ENCODE data around the gene PYROXD2.

Gene PYROXD2

DNA sequence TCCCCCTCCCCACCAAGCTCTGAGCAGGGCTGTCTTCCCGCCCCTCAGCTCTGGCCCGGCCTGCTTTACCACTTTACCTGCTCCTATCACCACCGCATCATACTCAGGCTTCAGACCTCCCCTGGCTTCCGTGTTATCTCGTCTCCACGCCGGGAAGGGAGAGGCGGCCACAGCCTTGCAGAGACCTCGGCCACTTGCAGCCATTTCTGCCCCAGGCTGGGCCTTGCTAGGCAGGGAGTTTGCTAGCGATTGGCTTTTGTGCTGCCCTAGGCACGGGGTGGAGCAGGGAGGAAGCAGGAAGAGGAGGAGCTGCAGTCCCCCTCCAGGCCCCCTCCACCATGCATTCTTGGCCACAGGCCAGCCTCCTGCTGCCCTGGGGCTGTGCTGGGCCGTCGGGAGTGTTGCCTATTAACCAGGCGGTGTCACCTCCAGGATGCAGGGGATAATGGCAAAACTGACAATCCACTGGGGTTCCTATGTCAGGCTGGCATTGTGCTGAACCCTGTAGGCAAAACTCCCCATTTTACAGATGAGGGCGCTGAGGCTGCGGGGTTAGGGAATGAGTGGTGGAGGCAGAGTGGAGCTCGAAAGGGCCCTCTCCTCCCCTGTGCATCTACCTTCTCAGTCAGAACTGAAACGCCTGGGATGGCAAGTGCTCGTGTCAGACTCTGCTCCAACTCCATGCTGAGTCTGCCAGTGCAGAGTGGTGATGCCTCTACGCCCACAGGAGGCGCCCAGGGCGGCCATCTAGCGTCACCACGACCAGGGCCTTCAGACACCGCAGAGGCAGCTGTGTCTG, at the start of gene PYROXD2:
Gene PYROXD2 (minus strand): TSS at position 251 of the 799 bp plus-strand sequence. CDS start 47 bp downstream, at position 204.
- no peaks in the 10 kb centered on the region for H3K27me3 Mint-ChIP-seq
- no peaks in the 10 kb centered on the region for H3K9me3 Mint-ChIP-seq
- ATAC-seq (ENCODE audit: low read depth) (no peak), DNase-seq (ENCODE audit: low spot score in 2 of 2) (no peak)
- peaks cover 15% of the 10 kb centered on the region for H3K36me3 Mint-ChIP-seq
- H3K27ac Mint-ChIP-seq = no peak within 1 kb of the TSS
- H3K4me1 Mint-ChIP-seq = peaks cover 3% of the 10 kb centered on the region
- H3K4me3 Mint-ChIP-seq = peak within 1 kb of the TSS; percentile 41

DNA sequence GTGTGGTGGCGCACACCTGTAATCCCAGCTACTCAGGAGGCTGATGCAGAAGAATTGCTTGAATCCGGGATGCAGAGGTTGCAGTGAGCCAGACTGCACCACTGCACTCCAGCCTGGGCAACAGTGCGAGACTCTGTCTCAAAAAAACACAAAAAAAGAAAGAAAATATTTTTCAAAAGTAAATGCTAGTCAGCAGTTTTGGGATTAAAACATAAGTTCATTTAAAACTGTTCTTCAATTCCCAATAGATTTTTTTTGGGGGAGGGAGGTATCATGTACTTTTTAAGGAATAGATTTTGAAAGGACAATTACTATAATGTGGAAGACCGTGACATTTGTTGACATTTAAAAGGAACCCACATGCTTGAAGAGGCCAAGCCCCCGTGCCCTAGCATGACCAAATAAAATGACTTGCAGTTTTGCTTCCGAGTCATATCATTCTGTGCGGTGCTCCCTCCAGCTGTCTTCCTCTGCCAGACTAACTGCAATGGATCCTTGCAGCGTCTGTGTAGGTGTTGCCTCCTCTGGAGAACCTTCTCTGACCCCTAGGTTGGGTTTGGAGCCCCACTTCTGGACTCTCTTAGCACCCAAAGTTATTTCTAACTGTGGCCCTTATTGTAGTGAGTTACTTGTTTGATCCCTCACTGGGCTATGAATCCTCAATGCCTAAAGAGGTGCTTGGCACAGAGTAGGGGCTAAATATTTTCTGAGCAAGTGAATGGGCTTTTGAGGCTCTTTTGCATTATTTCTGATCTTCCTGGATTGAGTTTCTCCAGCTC, 49.2 kb upstream of the PYROXD2 start:
- Mint-ChIP-seq H3K4me3 (no peak overlapping the region), H3K9me3 (no peaks in the 10 kb centered on the region), H3K4me1 (peaks cover 5% of the 10 kb centered on the region), H3K36me3 (no peaks in the 10 kb centered on the region), H3K27me3 (peaks cover 8% of the 10 kb centered on the region), H3K27ac (no peak overlapping the region)
- ATAC-seq (ENCODE audit: low read depth) = no peak
- DNase-seq (ENCODE audit: low spot score in 2 of 2) = no peak

DNA sequence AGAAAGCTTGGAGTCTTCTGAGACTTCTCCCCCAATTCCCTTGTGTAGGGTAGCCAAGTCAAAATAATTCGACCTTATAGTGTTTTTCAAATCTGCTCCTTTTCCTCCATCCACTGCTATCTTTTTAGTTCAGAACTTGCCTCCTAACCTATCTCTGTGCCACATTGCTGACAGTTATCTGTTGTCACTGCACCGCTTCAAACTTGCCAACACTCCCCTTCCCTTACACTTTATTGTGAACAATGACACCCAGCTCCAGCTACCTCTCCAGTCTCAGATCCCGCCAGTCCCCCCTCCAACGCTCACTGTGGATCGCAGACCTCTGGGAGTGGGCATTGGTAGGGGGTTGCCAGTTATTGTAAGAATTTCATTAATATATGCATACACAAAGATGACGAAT, 48.0 kb upstream of the PYROXD2 start:
- DNase-seq (ENCODE audit: low spot score in 2 of 2) = no peak
- Mint-ChIP-seq H3K4me3 (no peak overlapping the region), H3K4me1 (peaks cover 2% of the 10 kb centered on the region), H3K36me3 (no peaks in the 10 kb centered on the region), H3K27ac (no peak overlapping the region), H3K9me3 (no peaks in the 10 kb centered on the region), H3K27me3 (peaks cover 16% of the 10 kb centered on the region)
- no peak for ATAC-seq (ENCODE audit: low read depth)

DNA sequence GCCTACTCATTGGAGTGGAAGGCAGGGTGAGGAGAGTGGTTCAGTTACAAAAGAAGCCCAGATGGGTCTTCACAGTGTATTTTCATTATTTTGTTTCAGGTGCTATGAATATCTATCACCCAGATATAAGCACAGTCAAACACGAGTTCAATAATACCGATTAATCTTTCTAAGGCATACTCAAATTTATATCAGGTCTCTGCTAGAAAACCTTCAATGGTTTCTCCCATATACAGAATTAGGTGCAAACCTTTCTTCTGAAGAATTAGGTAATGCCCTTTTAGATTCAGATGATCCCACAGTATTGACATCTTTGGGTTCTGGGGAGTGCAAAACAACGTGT, 46.5 kb upstream of the PYROXD2 start:
- Mint-ChIP-seq H3K36me3 (no peaks in the 10 kb centered on the region), H3K4me3 (no peak overlapping the region), H3K4me1 (no peaks in the 10 kb centered on the region), H3K27me3 (peaks cover 19% of the 10 kb centered on the region), H3K9me3 (no peaks in the 10 kb centered on the region), H3K27ac (no peak overlapping the region)
- DNase-seq (ENCODE audit: low spot score in 2 of 2) (no peak), ATAC-seq (ENCODE audit: low read depth) (no peak)

DNA sequence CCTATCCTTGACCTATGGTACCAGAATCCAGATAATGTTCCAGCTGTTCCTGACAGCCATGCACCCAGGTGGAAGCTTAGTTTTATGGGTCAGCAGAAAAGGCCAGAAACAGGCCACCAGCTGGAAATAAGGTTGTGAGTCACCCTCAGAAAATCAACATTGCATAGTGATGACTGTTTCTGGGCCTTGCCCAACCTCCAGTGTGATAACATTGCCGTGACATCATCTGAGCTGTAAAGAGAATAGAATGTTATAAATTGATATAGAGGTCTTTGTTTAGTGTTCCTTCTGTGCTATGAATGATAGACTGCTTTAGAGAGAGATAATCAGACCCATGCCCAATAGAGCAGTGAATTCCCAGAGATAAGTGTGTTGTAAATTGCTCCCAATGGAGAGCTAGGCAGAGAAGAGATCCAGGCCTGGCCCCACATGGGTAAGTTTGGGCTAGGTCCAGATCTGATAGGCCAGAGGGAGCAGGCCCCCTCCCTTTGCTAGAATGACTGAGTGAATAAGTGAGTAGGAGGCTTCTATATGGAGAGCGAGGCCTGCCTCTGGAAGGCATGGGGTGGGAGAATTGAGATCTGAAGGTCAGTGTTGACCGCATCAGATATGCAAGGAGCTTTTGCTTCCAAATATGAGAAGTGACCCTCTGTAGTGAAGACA, 46.0 kb upstream of the PYROXD2 start:
- DNase-seq (ENCODE audit: low spot score in 2 of 2) = no peak
- H3K4me1 Mint-ChIP-seq = no peaks in the 10 kb centered on the region
- no peaks in the 10 kb centered on the region for H3K9me3 Mint-ChIP-seq
- H3K4me3 Mint-ChIP-seq = no peak overlapping the region
- H3K36me3 Mint-ChIP-seq = no peaks in the 10 kb centered on the region
- H3K27ac Mint-ChIP-seq = no peak overlapping the region
- ATAC-seq (ENCODE audit: low read depth) = no peak
- H3K27me3 Mint-ChIP-seq = peaks cover 19% of the 10 kb centered on the region

DNA sequence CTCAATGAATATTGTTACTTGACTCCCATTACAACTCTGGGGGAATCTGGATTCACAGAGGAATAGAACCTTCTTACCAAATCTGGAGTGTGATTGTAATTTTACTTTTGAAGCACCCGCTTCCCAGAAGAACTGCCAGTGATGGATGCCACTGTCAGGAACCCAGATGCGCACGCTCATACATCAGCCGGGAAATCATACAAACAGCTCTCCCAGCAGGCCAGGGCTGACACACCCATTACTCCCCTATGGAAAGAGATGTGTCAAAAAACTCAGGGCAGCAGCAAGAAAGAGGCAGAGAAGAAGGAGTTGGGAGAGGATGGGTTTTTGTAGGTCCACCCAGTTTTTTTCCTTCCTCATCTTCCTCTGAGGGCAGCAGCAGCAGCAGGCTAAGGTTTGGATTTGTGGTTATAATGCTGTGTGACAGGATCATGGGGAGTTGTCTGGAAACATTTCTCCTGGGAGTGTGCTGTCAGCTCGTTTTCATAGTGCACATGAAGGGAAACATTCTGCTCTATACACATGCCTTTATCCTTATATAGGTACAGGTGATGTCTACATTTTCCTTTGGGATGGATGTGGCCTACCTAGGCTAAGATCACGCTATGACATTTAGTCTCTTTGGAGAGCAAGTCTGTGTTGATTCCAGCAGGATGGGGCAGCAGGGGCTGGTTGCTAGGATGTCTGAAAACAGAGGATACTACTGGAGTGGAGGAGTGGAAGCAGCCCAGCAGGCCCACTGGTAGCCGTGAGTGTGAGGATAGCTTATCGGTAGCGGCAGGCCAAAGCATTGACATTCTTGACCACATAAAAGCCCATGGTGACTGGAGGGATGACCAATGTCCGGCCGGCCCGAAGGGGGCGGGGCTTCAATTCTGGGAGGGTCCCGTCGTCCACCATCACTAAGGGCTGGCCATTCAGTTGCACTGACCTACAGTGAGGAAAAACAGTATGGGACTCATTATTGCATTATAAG, 44.1 kb upstream of the PYROXD2 start:
- no peaks in the 10 kb centered on the region for H3K36me3 Mint-ChIP-seq
- peaks cover 15% of the 10 kb centered on the region for H3K27me3 Mint-ChIP-seq
- H3K4me3 Mint-ChIP-seq = no peak overlapping the region
- no peak for ATAC-seq (ENCODE audit: low read depth)
- H3K27ac Mint-ChIP-seq = no peak overlapping the region
- no peak for DNase-seq (ENCODE audit: low spot score in 2 of 2)
- no peaks in the 10 kb centered on the region for H3K9me3 Mint-ChIP-seq
- H3K4me1 Mint-ChIP-seq = no peaks in the 10 kb centered on the region

DNA sequence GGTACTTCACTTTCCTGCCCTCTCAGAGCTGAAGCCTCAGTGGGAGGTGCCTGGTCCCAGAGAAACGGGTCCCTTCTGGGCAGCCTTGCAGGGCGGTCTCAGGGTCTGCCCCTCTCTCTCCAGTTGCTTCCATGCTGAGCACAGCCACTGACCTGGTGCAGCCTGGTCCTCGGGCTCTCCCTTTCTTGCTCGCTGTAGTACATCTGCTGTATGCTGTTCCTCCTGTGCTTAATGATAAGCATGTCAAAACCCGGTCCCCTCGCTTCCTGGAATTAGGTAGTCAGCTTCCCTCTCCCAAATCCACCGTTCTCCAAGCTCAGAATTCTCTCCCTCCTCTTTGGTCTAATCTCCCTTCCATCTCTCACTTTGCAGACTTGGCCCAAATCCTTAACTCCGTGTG, 42.7 kb upstream of the PYROXD2 start:
- no peaks in the 10 kb centered on the region for H3K4me1 Mint-ChIP-seq
- DNase-seq (ENCODE audit: low spot score in 2 of 2) = no peak
- no peak overlapping the region for H3K27ac Mint-ChIP-seq
- H3K36me3 Mint-ChIP-seq = no peaks in the 10 kb centered on the region
- no peak overlapping the region for H3K4me3 Mint-ChIP-seq
- H3K27me3 Mint-ChIP-seq = peaks cover 15% of the 10 kb centered on the region
- no peak for ATAC-seq (ENCODE audit: low read depth)
- H3K9me3 Mint-ChIP-seq = no peaks in the 10 kb centered on the region

DNA sequence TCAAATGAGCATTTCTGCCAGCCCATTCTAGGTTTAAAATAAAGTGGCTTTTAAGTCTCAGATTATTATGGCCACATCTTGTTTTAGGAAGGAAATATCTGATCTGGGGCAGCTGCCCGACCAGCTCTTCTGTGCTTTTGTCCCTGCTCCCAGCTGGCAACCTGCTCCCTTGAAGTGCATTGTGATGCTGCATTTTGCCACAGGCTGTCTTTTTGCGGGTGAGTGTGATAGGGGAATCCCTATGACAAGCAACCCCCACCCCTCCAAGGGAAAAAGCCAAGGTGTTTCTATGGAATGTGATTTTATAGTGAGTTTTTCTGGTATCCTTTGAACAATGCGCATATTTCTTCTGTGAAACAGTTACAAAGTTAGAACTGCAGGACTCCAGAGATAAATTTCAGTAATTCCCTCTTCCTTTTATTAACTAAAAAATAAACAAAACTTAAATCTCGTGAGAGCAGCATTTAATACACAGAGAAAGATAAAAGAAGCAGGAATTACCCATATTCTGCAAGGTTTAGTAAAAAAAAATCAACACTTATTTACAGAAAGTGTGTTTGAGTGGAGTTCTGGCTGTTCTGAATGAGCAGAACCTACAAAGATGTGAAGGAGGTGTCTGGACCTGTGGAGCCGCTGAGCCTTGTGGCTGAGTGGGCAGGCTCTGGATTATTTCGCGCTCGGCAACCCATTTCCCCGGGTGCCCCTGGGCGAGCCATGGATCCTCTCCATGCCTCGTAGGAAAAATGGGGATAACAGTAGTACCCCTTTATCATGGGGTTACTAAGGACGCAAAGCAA, 41.9 kb upstream of the PYROXD2 start:
- ATAC-seq (ENCODE audit: low read depth) (no peak), DNase-seq (ENCODE audit: low spot score in 2 of 2) (no peak)
- Mint-ChIP-seq H3K36me3 (no peaks in the 10 kb centered on the region), H3K9me3 (no peaks in the 10 kb centered on the region), H3K27ac (no peak overlapping the region), H3K27me3 (peaks cover 12% of the 10 kb centered on the region), H3K4me1 (peaks cover 2% of the 10 kb centered on the region), H3K4me3 (no peak overlapping the region)

DNA sequence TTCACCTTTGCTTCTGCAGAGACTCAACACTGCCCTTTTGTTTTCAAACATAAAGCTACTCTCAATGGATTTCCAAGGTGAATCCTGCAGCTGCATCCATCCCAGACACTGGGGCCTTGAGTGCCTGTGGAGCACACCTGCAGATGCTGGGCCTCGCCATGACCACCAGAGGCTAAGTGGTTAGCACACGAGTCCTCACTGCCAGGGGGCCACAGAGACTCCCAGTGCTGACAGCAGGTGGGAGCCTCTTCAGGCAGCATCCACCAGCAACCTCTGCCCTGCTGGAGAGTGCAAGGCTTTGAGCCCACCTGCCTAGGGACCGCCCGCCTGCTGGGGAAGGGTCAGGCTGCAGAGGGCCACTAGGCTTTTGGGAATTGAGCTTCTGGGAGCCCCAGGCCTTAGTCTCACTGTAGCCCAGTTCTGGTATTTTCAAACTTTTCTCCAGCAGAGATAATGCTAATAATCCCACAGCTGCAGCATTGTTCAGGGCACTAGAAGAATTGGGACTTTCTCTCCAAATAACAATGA, 41.1 kb upstream of the PYROXD2 start:
- H3K9me3 Mint-ChIP-seq = no peaks in the 10 kb centered on the region
- H3K4me1 Mint-ChIP-seq = peaks cover 2% of the 10 kb centered on the region
- DNase-seq (ENCODE audit: low spot score in 2 of 2) = no peak
- H3K36me3 Mint-ChIP-seq = no peaks in the 10 kb centered on the region
- no peak overlapping the region for H3K27ac Mint-ChIP-seq
- no peak overlapping the region for H3K4me3 Mint-ChIP-seq
- ATAC-seq (ENCODE audit: low read depth) = no peak
- H3K27me3 Mint-ChIP-seq = peaks cover 12% of the 10 kb centered on the region

DNA sequence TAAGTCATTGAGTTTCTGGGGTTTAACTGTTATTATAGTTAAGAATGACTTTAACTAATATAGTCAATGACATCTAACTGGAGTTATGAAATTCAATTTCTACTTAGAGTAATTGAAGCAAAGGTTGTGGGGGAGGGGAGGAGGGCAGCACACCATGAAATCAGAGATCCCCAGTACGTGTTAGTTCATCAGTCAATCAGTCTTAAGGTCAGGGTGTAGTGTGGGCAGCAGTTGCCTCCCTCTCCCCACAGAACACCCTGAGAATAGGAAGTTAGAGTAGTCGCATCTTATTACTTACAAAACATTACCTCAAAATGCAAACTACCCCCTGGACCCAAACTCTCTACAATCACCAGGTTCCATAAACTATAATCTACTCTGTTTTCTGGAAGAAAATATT, 38.7 kb upstream of the PYROXD2 start:
- no peaks in the 10 kb centered on the region for H3K36me3 Mint-ChIP-seq
- no peak overlapping the region for H3K4me3 Mint-ChIP-seq
- H3K27me3 Mint-ChIP-seq = peaks cover 8% of the 10 kb centered on the region
- H3K4me1 Mint-ChIP-seq = peaks cover 2% of the 10 kb centered on the region
- no peak for DNase-seq (ENCODE audit: low spot score in 2 of 2)
- ATAC-seq (ENCODE audit: low read depth) = no peak
- H3K9me3 Mint-ChIP-seq = no peaks in the 10 kb centered on the region
- H3K27ac Mint-ChIP-seq = no peak overlapping the region

DNA sequence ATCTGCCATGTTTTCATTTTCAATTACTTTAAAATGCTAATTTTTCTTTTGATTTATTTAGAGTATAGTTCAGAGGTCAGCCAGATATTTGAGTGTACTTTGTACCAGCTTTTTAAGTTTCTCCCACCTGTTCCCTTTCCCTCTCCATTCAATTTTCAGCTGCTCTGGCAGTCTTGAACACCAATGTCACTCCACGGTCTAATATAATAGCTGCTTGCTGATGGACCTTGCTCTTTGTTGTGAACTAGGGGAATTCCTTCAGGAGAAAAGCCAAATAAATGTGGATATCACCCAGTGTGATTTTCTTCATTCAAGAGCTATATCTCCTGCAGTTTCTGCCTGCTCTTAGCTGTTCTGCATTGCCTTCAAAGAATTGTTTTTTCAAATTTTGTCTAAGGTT, 35.6 kb upstream of the PYROXD2 start:
- DNase-seq (ENCODE audit: low spot score in 2 of 2) = no peak
- Mint-ChIP-seq H3K27ac (no peak overlapping the region), H3K4me1 (peaks cover 14% of the 10 kb centered on the region), H3K9me3 (no peaks in the 10 kb centered on the region), H3K4me3 (no peak overlapping the region), H3K36me3 (no peaks in the 10 kb centered on the region), H3K27me3 (no peaks in the 10 kb centered on the region)
- no peak for ATAC-seq (ENCODE audit: low read depth)

DNA sequence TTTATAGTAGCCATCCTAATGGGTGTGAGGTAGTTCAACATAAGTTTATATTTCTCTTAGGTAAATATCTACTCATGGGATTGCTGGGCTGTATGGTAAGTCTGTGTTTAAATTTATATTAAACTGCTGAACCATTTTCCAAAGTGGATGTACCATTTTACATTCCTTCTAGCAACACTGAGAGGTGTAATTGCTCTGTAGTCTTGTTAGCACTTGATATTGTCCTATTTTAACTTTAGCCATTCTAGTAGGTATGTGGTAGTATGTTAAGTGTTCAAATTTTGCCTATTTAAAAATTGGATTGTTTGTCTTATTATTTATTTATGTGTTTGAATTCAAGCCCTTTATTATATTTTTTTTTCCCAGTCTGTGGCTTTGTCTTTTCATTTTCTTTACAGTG, 34.3 kb upstream of the PYROXD2 start:
- Mint-ChIP-seq H3K27me3 (no peaks in the 10 kb centered on the region), H3K9me3 (no peaks in the 10 kb centered on the region), H3K36me3 (peaks cover 7% of the 10 kb centered on the region), H3K4me1 (peaks cover 27% of the 10 kb centered on the region), H3K4me3 (no peak overlapping the region), H3K27ac (no peak overlapping the region)
- no peak for ATAC-seq (ENCODE audit: low read depth)
- DNase-seq (ENCODE audit: low spot score in 2 of 2) = no peak

Measured in memory B cell (primary cell).